Measurements from ENCODE around the gene OPN1MW2. TPM values are rescaled to one million over a fixed set of nuclear protein-coding genes. Genes with fewer than 3 reads are reported as not detected.

OPN1MW2 gene
- total and polyA plus RNA-seq, 12 donors: not detected

Other genes with a start within 250 kb of the OPN1MW2 start
- gene HCFC1, start 247.9 kb upstream of the OPN1MW2 start, total RNA-seq: 10 to 100 TPM; 26.5 to 41.6 (median 31.7) TPM
- 10 to 100 TPM; 12.3 to 13.9 TPM for gene HCFC1, start 247.9 kb upstream of the OPN1MW2 start, polyA plus RNA-seq
- gene TMEM187, start 247.0 kb upstream of the OPN1MW2 start, total RNA-seq: 10 to 100 TPM in 3 of 10 donors, 1 to 10 TPM in 7; 4.8 to 13.2 (median 8.0) TPM
- gene TMEM187, start 247.0 kb upstream of the OPN1MW2 start, polyA plus RNA-seq: 1 to 10 TPM; 3.4 to 7.2 TPM
- 10 to 100 TPM; 18.2 to 59.0 (median 27.1) TPM for gene IRAK1, start 199.9 kb upstream of the OPN1MW2 start, total RNA-seq
- gene IRAK1, start 199.9 kb upstream of the OPN1MW2 start, polyA plus RNA-seq: 10 to 100 TPM; 26.4 to 58.7 TPM
- gene MECP2, start 122.0 kb upstream of the OPN1MW2 start, total RNA-seq: 10 to 100 TPM; 33.5 to 39.3 (median 37.6) TPM
- gene MECP2, start 122.0 kb upstream of the OPN1MW2 start, polyA plus RNA-seq: 10 to 100 TPM; 14.0 to 18.5 TPM
- not detected for gene OPN1LW, start 75.5 kb upstream of the OPN1MW2 start, total RNA-seq
- gene OPN1LW, start 75.5 kb upstream of the OPN1MW2 start, polyA plus RNA-seq: not detected
- not detected for gene OPN1MW, start 37.2 kb upstream of the OPN1MW2 start, total RNA-seq
- gene OPN1MW, start 37.2 kb upstream of the OPN1MW2 start, polyA plus RNA-seq: not detected
- gene OPN1MW3, start 37.8 kb downstream of the OPN1MW2 start, total RNA-seq: not detected
- gene OPN1MW3, start 37.8 kb downstream of the OPN1MW2 start, polyA plus RNA-seq: not detected
- not detected for gene TEX28, start 75.4 kb downstream of the OPN1MW2 start, total RNA-seq
- gene TEX28, start 75.4 kb downstream of the OPN1MW2 start, polyA plus RNA-seq: not detected
- gene TKTL1, start 76.0 kb downstream of the OPN1MW2 start, total RNA-seq: 10 to 100 TPM in 5 of 10 donors, 1 to 10 TPM in 5; 3.7 to 14.1 (median 9.2) TPM
- gene TKTL1, start 76.0 kb downstream of the OPN1MW2 start, polyA plus RNA-seq: 1 to 10 TPM; 2.6 to 5.7 TPM
- gene FLNA, start 154.9 kb downstream of the OPN1MW2 start, total RNA-seq: 100 to 1,000 TPM; 139 to 288 (median 181) TPM
- gene FLNA, start 154.9 kb downstream of the OPN1MW2 start, polyA plus RNA-seq: 100 to 1,000 TPM; 368 to 442 TPM
- gene EMD, start 159.5 kb downstream of the OPN1MW2 start, total RNA-seq: 10 to 100 TPM; 47.8 to 74.1 (median 59.6) TPM
- gene EMD, start 159.5 kb downstream of the OPN1MW2 start, polyA plus RNA-seq: 100 to 1,000 TPM in 1 of 2 donors, 10 to 100 TPM in 1; 54.8 to 170 TPM
- 1,000 to 10,000 TPM; 1,543 to 2,503 (median 1,867) TPM for gene RPL10, start 178.6 kb downstream of the OPN1MW2 start, total RNA-seq
- gene RPL10, start 178.6 kb downstream of the OPN1MW2 start, polyA plus RNA-seq: 1,000 to 10,000 TPM; 2,102 to 7,085 TPM
- gene DNASE1L1, start 189.5 kb downstream of the OPN1MW2 start, total RNA-seq: 10 to 100 TPM; 35.2 to 57.1 (median 46.9) TPM
- 10 to 100 TPM; 27.2 to 55.0 TPM for gene DNASE1L1, start 189.5 kb downstream of the OPN1MW2 start, polyA plus RNA-seq
- 10 to 100 TPM; 28.4 to 42.6 (median 33.7) TPM for gene TAFAZZIN, start 191.8 kb downstream of the OPN1MW2 start, total RNA-seq
- gene TAFAZZIN, start 191.8 kb downstream of the OPN1MW2 start, polyA plus RNA-seq: 100 to 1,000 TPM in 1 of 2 donors, 10 to 100 TPM in 1; 38.2 to 112 TPM
- gene ATP6AP1, start 208.9 kb downstream of the OPN1MW2 start, total RNA-seq: 100 to 1,000 TPM in 3 of 10 donors, 10 to 100 TPM in 7; 69.5 to 113 (median 90.6) TPM
- 100 to 1,000 TPM in 1 of 2 donors, 10 to 100 TPM in 1; 26.0 to 103 TPM for gene ATP6AP1, start 208.9 kb downstream of the OPN1MW2 start, polyA plus RNA-seq
- 100 to 1,000 TPM in 1 of 10 donors, 10 to 100 TPM in 9; 67.5 to 101 (median 77.5) TPM for gene GDI1, start 217.4 kb downstream of the OPN1MW2 start, total RNA-seq
- gene GDI1, start 217.4 kb downstream of the OPN1MW2 start, polyA plus RNA-seq: 100 to 1,000 TPM; 111 to 117 TPM
- 10 to 100 TPM; 25.5 to 59.9 (median 34.7) TPM for gene FAM50A, start 224.4 kb downstream of the OPN1MW2 start, total RNA-seq
- 100 to 1,000 TPM; 134 to 167 TPM for gene FAM50A, start 224.4 kb downstream of the OPN1MW2 start, polyA plus RNA-seq
- gene PLXNA3, start 238.5 kb downstream of the OPN1MW2 start, total RNA-seq: 10 to 100 TPM; 11.6 to 35.3 (median 16.7) TPM
- 10 to 100 TPM in 1 of 2 donors, 1 to 10 TPM in 1; 9.7 to 18.9 TPM for gene PLXNA3, start 238.5 kb downstream of the OPN1MW2 start, polyA plus RNA-seq

Data from heart right ventricle (tissue), 12 donors.